H1 (cell line): ENCODE results near the gene TGOLN2. TPM values are rescaled to one million over a fixed set of nuclear protein-coding genes. Genes with fewer than 3 reads are reported as not detected.

ENCODE experiments used
- ATF3 ChIP-seq: IDR thresholded peaks from 2 replicates; pipeline ENCODE4 v1.6.1; 2011; ENCODE audit warnings: low read depth, mild to moderate bottlenecking, low read length; ENCODE audit not compliant: insufficient read depth
- BACH1 ChIP-seq: IDR thresholded peaks from 2 replicates; pipeline ENCODE4 v1.6.1; 2012; ENCODE audit warnings: low read length, improper control_type of control experiment
- CEBPB ChIP-seq: IDR thresholded peaks from 2 replicates; pipeline ENCODE4 v1.6.1; 2012; ENCODE audit warnings: low read depth, low read length
- CHD1 ChIP-seq: IDR thresholded peaks from 2 replicates; pipeline ENCODE4 v1.6.1; 2012; ENCODE audit warnings: low read depth, low read length, improper control_type of control experiment
- CREB1 ChIP-seq: IDR thresholded peaks from 2 replicates; pipeline ENCODE4 v1.6.1; 2012; ENCODE audit warnings: inconsistent platforms
- GABPA ChIP-seq: IDR thresholded peaks from 2 replicates; pipeline ENCODE4 v1.6.1; 2011; ENCODE audit warnings: mild to moderate bottlenecking, low read length, moderate library complexity, borderline replicate concordance; ENCODE audit not compliant: insufficient read depth
- GTF2F1 ChIP-seq: IDR thresholded peaks from 2 replicates; pipeline ENCODE4 v1.6.1; 2012; ENCODE audit warnings: low read depth, low read length, improper control_type of control experiment, borderline replicate concordance
- HDAC2 ChIP-seq, 2 experiments: fragments of 300-600 bp in 1 of 2; sonication (generic) in 1 of 2; IDR thresholded peaks; 2 replicates each; pipeline ENCODE4 v1.6.1; 2011 to 2012; ENCODE audit warnings: low read depth in 2 of 2, low read length in 2 of 2, mild to moderate bottlenecking in 2 of 2, moderate library complexity in 2 of 2, borderline replicate concordance in 1 of 2, inconsistent platforms in 1 of 2
- JUN ChIP-seq: IDR thresholded peaks from 2 replicates; pipeline ENCODE4 v1.6.1; 2011; ENCODE audit warnings: low read depth, mild to moderate bottlenecking, improper control_type of control experiment, low read length
- KDM1A ChIP-seq: fragments of 200-600, 300-600 bp; sonication (generic); IDR thresholded peaks from 2 replicates; pipeline ENCODE4 v1.7.1; 2016; ENCODE audit warnings: mild to moderate bottlenecking, low read length, borderline replicate concordance
- KDM4A ChIP-seq: IDR thresholded peaks from one replicate; pipeline ENCODE4 v1.7.1; 2012; ENCODE audit warnings: low read depth, mild to moderate bottlenecking, moderate library complexity, low read length, inconsistent platforms; ENCODE audit not compliant: severe bottlenecking
- MAFK ChIP-seq: IDR thresholded peaks from 2 replicates; pipeline ENCODE4 v1.6.1; 2012; ENCODE audit warnings: low read depth, mild to moderate bottlenecking, improper control_type of control experiment, low read length
- NRF1 ChIP-seq: IDR thresholded peaks from 2 replicates; pipeline ENCODE4 v1.6.1; 2011; ENCODE audit warnings: mild to moderate bottlenecking, low read depth, low read length, improper control_type of control experiment
- PHF8 ChIP-seq: fragments of 200-600 bp; sonication (generic); conservative IDR thresholded peaks from 2 replicates; pipeline ENCODE4 v1.7.1; 2012; ENCODE audit warnings: low read depth, mild to moderate bottlenecking, inconsistent platforms, low read length, moderate library complexity
- POLR2A ChIP-seq, 2 experiments: IDR thresholded peaks; 1 replicate in 1 of 2; 2 replicates in 1 of 2; pipeline ENCODE4 v1.6.1; 2011; ENCODE audit warnings: low read depth in 2 of 2, low read length in 2 of 2, mild to moderate bottlenecking in 2 of 2; ENCODE audit errors: control extremely low read depth in 1 of 2
- POU5F1 ChIP-seq: IDR thresholded peaks from 2 replicates; pipeline ENCODE4 v1.6.1; 2011; ENCODE audit warnings: low read depth, mild to moderate bottlenecking, low read length, moderate library complexity
- RBBP5 ChIP-seq: IDR thresholded peaks from 2 replicates; pipeline ENCODE4 v1.7.1; 2012; ENCODE audit warnings: low read depth, mild to moderate bottlenecking, inconsistent platforms, low read length, moderate library complexity, borderline replicate concordance
- RFX5 ChIP-seq: IDR thresholded peaks from 2 replicates; pipeline ENCODE4 v1.6.1; 2011; ENCODE audit warnings: low read depth, low read length, improper control_type of control experiment, borderline replicate concordance
- RNF2 ChIP-seq: fragments of 200-900, 300-1000 bp; sonication (generic); IDR thresholded peaks from 2 replicates; pipeline ENCODE4 v1.7.1; 2016; ENCODE audit warnings: borderline replicate concordance, low read depth, mild to moderate bottlenecking, antibody characterized with exemption, low read length; ENCODE audit not compliant: poor library complexity, severe bottlenecking; ENCODE audit errors: missing control alignments
- SIX5 ChIP-seq: IDR thresholded peaks from 2 replicates; pipeline ENCODE4 v1.6.1; 2011; ENCODE audit warnings: mild to moderate bottlenecking, low read depth, low read length
- SP1 ChIP-seq: IDR thresholded peaks from 2 replicates; pipeline ENCODE4 v1.6.1; 2011; ENCODE audit warnings: low read depth, low read length
- SP4 ChIP-seq: IDR thresholded peaks from 2 replicates; pipeline ENCODE4 v1.6.1; 2012; ENCODE audit warnings: low read length, inconsistent platforms
- SRF ChIP-seq: IDR thresholded peaks from 2 replicates; pipeline ENCODE4 v1.6.1; 2011; ENCODE audit warnings: mild to moderate bottlenecking, low read depth, low read length, moderate library complexity
- TBP ChIP-seq: IDR thresholded peaks from 2 replicates; pipeline ENCODE4 v1.6.1; 2011; ENCODE audit warnings: low read depth, low read length, improper control_type of control experiment
- TEAD4 ChIP-seq: IDR thresholded peaks from 2 replicates; pipeline ENCODE4 v1.6.1; 2012; ENCODE audit warnings: low read depth, low read length, inconsistent platforms, mixed read lengths
- polyA plus RNA-seq, 7 experiments: library from polyadenylated mRNA; depleted of rRNA in 3 of 7; stranded (reverse) in 5 of 7; unstranded in 2 of 7; fragments of >200 nt in 5 of 7; fragments of 200-250 nt in 2 of 7; gene quantifications; 1 replicate in 5 of 7; 2 replicates in 1 of 7; 4 replicates in 1 of 7; pipeline versions ENCODE4 v1.2.1 to v1.2.3, GENCODE V29; 2011 to 2013; ENCODE audit warnings: missing spikeins in 2 of 7, mixed read lengths in 2 of 7
- total RNA-seq: library from RNA; stranded (reverse); fragmentation: NEBNext Ultra II Directional; extraction: Animal tissue kit (Norgen Biotek cat#: 25700); gene quantifications from 2 replicates; pipeline ENCODE4 v1.2.1, GENCODE V29; 2021

TGOLN2 gene
- total and polyA plus RNA-seq, 2 of the 8 experiments (the other 6 are each of a cell fraction or from before 2014, with no cell fraction given): 33.9 to 38.9 TPM

GRCh38 chr2:85327822-85328617 is at the start of gene TGOLN2 (continued):
- TF ChIP-seq NRF1 (no peak), GTF2F1 (peak; percentile 94), MAFK (no peak), TEAD4 (no peak), RBBP5 (peak; percentile 93), KDM1A (no peak), BACH1 (no peak), HDAC2 (IDR thresholded peaks at IDR 0.05; ENCODE audit: borderline replicate concordance in 1 of 2, low read depth in 2 of 2, low read length in 2 of 2) (no peak), CHD1 (no peak), PHF8 (peak; percentile 99), ATF3 (no peak), GABPA (no peak), SIX5 (no peak), RFX5 (no peak), RNF2 (no peak), TBP (peak; percentile 94), SP1 (no peak), CEBPB (no peak), KDM4A (peak; percentile 88), JUN (no peak), POU5F1 (no peak), CREB1 (no peak; the same call in 1 of the 2 replicates), SP4 (0 out of 2 replicates have a peak, but pooled peaks have one; percentile 38), POLR2A (IDR thresholded peaks at IDR 0.05; ENCODE audit: control extremely low read depth in 1 of 2, low read depth in 2 of 2, low read length in 2 of 2) (peak; percentile 99 to 100), SRF (no peak)
